ENCODE data around the gene PLPP1. TPM values are rescaled to one million over a fixed set of nuclear protein-coding genes. Genes with fewer than 3 reads are reported as not detected.
A peak's percentile ranks its signal among the peaks of the same experiment; 100 is the strongest.

Gene PLPP1
- total and polyA plus RNA-seq, 2 of the 13 experiments (the other 11 are each of a cell fraction or from before 2014, with no cell fraction given) = 7.3 to 12.1 TPM

DNA sequence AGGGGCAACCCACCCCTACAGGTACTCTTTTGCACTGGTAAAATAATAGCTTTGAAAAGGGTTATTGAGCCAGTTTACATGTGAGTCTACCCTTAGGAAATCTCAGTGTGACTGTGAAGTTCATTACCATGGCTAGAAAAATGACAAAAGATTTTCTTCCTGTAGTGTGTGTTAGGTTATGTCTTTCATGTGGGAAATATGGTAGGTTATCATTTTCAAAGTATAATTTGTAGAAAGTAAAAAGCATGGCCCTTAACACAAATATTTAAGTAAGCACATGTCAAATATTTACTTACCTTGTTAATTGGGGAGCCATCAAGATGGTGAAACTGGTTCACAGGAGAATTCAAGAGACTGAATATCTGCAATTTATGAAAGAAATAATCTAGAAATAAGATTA is 37.3 kb upstream of the PLPP1 start (continued):
- TF ChIP-seq MNT (IDR thresholded peaks at IDR 0.05) (peak; percentile 68), NR0B2 (CRISPR knock-in tag; IDR thresholded peaks at IDR 0.05) (no peak), FOXA1 (IDR thresholded peaks at IDR 0.05) (no peak), FOXA1 (CRISPR knock-in tag; IDR thresholded peaks at IDR 0.05) (peak; percentile 45; the same call in 1 of the 2 replicates), PRMT3 (CRISPR knock-in tag; IDR thresholded peaks at IDR 0.05; ENCODE audit: borderline replicate concordance, low read depth) (no peak), SOX13 (IDR thresholded peaks at IDR 0.05) (no peak), SOX13 (CRISPR knock-in tag; conservative IDR thresholded peaks at IDR 0.05 in 1 of 2, IDR thresholded peaks at IDR 0.05 in 1 of 2) (0 out of 4 replicates have a peak, but pooled peaks of 1 of the 2 experiments have one; percentile 55), HNRNPK (IDR thresholded peaks at IDR 0.05; ENCODE audit: low read depth, low read length, poor library complexity, severe bottlenecking) (no peak), ZNF136 (CRISPR knock-in tag; IDR thresholded peaks at IDR 0.05; ENCODE audit: low read depth) (no peak)
- TF ChIP-seq, protein P1, sequence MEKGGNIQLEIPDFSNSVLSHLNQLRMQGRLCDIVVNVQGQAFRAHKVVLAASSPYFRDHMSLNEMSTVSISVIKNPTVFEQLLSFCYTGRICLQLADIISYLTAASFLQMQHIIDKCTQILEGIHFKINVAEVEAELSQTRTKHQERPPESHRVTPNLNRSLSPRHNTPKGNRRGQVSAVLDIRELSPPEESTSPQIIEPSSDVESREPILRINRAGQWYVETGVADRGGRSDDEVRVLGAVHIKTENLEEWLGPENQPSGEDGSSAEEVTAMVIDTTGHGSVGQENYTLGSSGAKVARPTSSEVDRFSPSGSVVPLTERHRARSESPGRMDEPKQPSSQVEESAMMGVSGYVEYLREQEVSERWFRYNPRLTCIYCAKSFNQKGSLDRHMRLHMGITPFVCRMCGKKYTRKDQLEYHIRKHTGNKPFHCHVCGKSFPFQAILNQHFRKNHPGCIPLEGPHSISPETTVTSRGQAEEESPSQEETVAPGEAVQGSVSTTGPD (CRISPR knock-in tag; IDR thresholded peaks at IDR 0.05) = no peak

GRCh38 chr5:55570570-55570969 is 35.8 kb upstream of the PLPP1 start:
- Histone ChIP-seq H3K4me2 (ENCODE audit: low read depth, low read length) (no peak overlapping the region), H3K27ac (ENCODE audit: extremely low read length, insufficient read depth, low read length) (no peak overlapping the region), H3K36me3 (replicated peaks in 1 of 2; ENCODE audit: control insufficient read depth in 1 of 2, insufficient read depth in 2 of 2, low read length in 2 of 2) (no peaks in the 10 kb centered on the region), H3K79me2 (ENCODE audit: insufficient read depth, low read length) (no peaks in the 10 kb centered on the region), H3K9me3 (ENCODE audit: low read length) (no peaks in the 10 kb centered on the region), H3K4me3 (replicated peaks in 1 of 3; ENCODE audit: insufficient read depth in 1 of 3, low read depth in 2 of 3, low read length in 3 of 3) (no peak overlapping the region), H3K9ac (ENCODE audit: insufficient read depth, low read depth, low read length) (no peak overlapping the region), H3K27me3 (ENCODE audit: control insufficient read depth in 1 of 2, insufficient read depth in 2 of 2, low read length in 2 of 2) (no peaks in the 10 kb centered on the region), H2AFZ (ENCODE audit: low read length) (no peak overlapping the region), H3K4me1 (ENCODE audit: insufficient read depth, low read length) (peaks cover 10% of the 10 kb centered on the region), H4K20me1 (ENCODE audit: insufficient read depth, low read length) (no peaks in the 10 kb centered on the region)
- in situ Hi-C loops (cut with HindIII; ENCODE audit: extremely low pct_ligation_motif_present, low pct_unique_long_range_greater_than_20kb) = no loop called here
- no TSS peak for BruUV-seq (replicated peaks)
- intact Hi-C loops (cut with micrococcal nuclease; ENCODE audit: unreplicated experiment) = no loop called here
- POLR2A ChIA-PET = no interaction called here
- WGBS (ENCODE audit: low lambda C conversion rate) = 83% methylated on average over 4 of the region's 4 CpGs
- DNase-seq (ENCODE audit: low spot score) (no peak), FAIRE-seq (no peak), ATAC-seq (no peak)
- CTCF ChIA-PET (ENCODE audit: low intra/inter-chr PET ratio, low total read pairs) = no interaction called here
- TF ChIP-seq, protein P2, sequence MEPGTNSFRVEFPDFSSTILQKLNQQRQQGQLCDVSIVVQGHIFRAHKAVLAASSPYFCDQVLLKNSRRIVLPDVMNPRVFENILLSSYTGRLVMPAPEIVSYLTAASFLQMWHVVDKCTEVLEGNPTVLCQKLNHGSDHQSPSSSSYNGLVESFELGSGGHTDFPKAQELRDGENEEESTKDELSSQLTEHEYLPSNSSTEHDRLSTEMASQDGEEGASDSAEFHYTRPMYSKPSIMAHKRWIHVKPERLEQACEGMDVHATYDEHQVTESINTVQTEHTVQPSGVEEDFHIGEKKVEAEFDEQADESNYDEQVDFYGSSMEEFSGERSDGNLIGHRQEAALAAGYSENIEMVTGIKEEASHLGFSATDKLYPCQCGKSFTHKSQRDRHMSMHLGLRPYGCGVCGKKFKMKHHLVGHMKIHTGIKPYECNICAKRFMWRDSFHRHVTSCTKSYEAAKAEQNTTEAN (CRISPR knock-in tag; conservative IDR thresholded peaks at IDR 0.05) = no peak
- TF ChIP-seq MED1 (CRISPR knock-in tag; IDR thresholded peaks at IDR 0.05) = no peak
- TF ChIP-seq, protein P3, sequence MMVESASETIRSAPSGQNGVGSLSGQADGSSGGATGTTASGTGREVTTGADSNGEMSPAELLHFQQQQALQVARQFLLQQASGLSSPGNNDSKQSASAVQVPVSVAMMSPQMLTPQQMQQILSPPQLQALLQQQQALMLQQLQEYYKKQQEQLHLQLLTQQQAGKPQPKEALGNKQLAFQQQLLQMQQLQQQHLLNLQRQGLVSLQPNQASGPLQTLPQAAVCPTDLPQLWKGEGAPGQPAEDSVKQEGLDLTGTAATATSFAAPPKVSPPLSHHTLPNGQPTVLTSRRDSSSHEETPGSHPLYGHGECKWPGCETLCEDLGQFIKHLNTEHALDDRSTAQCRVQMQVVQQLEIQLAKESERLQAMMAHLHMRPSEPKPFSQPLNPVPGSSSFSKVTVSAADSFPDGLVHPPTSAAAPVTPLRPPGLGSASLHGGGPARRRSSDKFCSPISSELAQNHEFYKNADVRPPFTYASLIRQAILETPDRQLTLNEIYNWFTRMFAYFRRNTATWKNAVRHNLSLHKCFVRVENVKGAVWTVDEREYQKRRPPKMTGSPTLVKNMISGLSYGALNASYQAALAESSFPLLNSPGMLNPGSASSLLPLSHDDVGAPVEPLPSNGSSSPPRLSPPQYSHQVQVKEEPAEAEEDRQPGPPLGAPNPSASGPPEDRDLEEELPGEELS (CRISPR knock-in tag; IDR thresholded peaks at IDR 0.05) = no peak
- no peak for TF ChIP-seq ZNF543 (CRISPR knock-in tag; IDR thresholded peaks at IDR 0.05)
- TF ChIP-seq ZBTB1 (CRISPR knock-in tag; IDR thresholded peaks at IDR 0.05; ENCODE audit: borderline replicate concordance) = no peak
- no peak for TF ChIP-seq XRCC5 (optimal IDR thresholded peaks at IDR 0.05; ENCODE audit: low read length)
- no peak for TF ChIP-seq PAWR (CRISPR knock-in tag; IDR thresholded peaks at IDR 0.05; ENCODE audit: borderline replicate concordance)
- TF ChIP-seq AHR (CRISPR knock-in tag; IDR thresholded peaks at IDR 0.05) = no peak

Data from HepG2 (cell line).